ENCODE data around the gene SPDYE1.
"Not testable (repeated sequence)": the region's sequence is repeated elsewhere in the genome, so short reads cannot be mapped to it uniquely, and the experiment has no call there.

Gene SPDYE1

GRCh38 chr7:43977525-43977924 is 20.2 kb upstream of the SPDYE1 start:
- DNase-seq (ENCODE audit: low spot score): no peak

GRCh38 chr7:43978102-43978501 is 19.6 kb upstream of the SPDYE1 start:
- DNase-seq (ENCODE audit: low spot score): not testable (repeated sequence)

More at GRCh38 chr7:43977525-43977924, 20.2 kb upstream of the SPDYE1 start:
- no peak for TF ChIP-seq CTCF (IDR thresholded peaks at IDR 0.05; ENCODE audit: extremely low read depth, missing control alignments)

GRCh38 chr7:43982848-43983247 is 14.8 kb upstream of the SPDYE1 start:
- DNase-seq (ENCODE audit: low spot score): not testable (repeated sequence)

- not testable (repeated sequence) for DNase-seq (ENCODE audit: low spot score)
These were observed 14.0 kb upstream of the SPDYE1 start for GRCh38 chr7:43983736-43984135.

GRCh38 chr7:43985904-43986864 is 11.5 kb upstream of the SPDYE1 start:
- peak; percentile 34 for TF ChIP-seq CTCF (IDR thresholded peaks at IDR 0.05; ENCODE audit: extremely low read depth, missing control alignments)
- peak; percentile 61 for DNase-seq (ENCODE audit: low spot score)

GRCh38 chr7:43987476-43987875 is 10.2 kb upstream of the SPDYE1 start:
- DNase-seq (ENCODE audit: low spot score): not testable (repeated sequence)

GRCh38 chr7:43990011-43990585 is 7.6 kb upstream of the SPDYE1 start:
- not testable (repeated sequence) for DNase-seq (ENCODE audit: low spot score)

- not testable (repeated sequence) for DNase-seq (ENCODE audit: low spot score)
These were observed 6.9 kb upstream of the SPDYE1 start for GRCh38 chr7:43990829-43991228.

- not testable (repeated sequence) for DNase-seq (ENCODE audit: low spot score)
These were observed 4.8 kb upstream of the SPDYE1 start for GRCh38 chr7:43992896-43993295.

GRCh38 chr7:43994681-43995080 is 3.0 kb upstream of the SPDYE1 start:
- not testable (repeated sequence) for DNase-seq (ENCODE audit: low spot score)

GRCh38 chr7:44012081-44012480 is 14.4 kb downstream of the SPDYE1 start:
- DNase-seq (ENCODE audit: low spot score): not testable (repeated sequence)

- not testable (repeated sequence) for DNase-seq (ENCODE audit: low spot score)
These were observed 17.4 kb downstream of the SPDYE1 start for GRCh38 chr7:44015090-44015489.
